Kasumi-1 (cell line): ENCODE data around the gene ANKRD33B.
A peak's percentile ranks its signal among the peaks of the same experiment; 100 is the strongest.

Source experiments
- DNase-seq, 2 experiments: peaks; one replicate each; lab custom pipeline; 2025; lab: John Stamatoyannopoulos, UW

The ANKRD33B gene

DNA sequence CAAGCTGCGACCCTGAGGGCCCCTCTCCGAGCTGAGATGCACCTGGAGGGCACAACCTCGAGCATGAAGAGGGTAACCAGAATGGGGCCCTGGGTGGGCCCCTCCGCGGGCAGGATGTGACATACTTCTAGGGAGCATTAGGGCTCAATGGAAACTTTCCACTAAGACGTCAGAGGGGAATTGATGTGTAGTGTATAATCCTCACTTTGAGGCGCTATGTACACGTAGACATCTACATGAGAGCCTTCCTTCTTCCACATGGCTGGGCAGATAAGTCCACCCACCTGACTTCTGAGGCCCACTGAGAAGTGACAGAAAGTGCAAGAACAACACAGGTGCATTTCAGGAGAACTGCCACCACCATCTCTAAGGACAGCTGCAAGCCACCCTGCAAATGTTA lies 136.1 kb downstream of the ANKRD33B start:
- DNase-seq: no peak

- no peak for DNase-seq
Observed at GRCh38 chr5:10700516-10700915, 136.6 kb downstream of the ANKRD33B start.

DNA sequence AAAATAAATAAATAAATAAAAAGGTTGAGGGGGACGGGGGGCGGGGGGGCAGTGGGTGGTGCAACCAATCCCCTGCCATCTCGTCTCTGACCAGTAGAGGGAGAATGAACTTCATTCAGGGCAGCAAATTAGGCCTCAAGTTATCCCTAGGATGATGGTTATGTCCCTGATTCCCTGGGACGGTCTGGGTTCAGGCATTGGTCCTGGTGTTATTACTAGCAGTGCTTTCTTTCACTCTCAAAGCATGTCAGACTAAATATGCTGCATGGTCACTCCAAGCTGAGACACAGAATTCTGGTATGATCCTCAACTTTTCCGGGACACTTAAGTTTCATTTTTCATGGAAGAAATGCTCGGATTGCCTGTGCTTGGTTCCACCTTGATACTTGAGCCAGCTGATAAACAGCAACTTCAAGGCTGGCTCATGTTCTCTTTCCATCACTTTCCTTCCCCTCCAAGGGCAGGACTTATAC lies 137.7 kb downstream of the ANKRD33B start:
- DNase-seq: peak; percentile 27 to 59

- DNase-seq: no peak
Observed at GRCh38 chr5:10702040-10702629, 138.3 kb downstream of the ANKRD33B start.

DNA sequence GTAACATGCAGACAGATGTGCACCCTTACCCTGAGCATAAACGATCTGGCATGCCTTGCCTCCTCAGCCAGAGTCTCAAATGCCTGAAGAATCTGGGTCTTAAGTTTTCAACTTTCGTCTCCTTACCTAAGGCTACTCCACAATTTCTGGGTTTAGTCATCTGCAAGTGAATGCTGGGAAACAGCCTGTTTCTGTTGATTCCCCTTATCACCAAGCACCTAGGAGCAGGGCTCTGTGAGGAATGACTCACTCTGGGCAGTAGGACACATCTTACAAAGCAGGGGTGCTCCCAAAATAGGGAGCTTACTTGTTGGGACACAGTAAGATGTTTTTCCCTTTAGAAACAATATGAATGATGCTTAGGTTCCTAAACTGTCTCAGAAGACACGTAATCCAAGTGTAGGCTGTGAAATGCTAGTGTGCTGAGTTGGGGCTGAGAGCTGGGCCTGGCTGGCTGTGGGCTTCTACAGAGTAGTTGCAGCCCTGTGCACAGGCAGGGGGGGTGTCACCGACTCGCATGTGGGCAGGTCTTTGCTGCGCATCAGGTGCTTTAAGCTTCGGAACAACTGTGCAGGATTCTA lies 139.1 kb downstream of the ANKRD33B start:
- no peak for DNase-seq

GRCh38 chr5:10703676-10704075 lies 139.8 kb downstream of the ANKRD33B start:
- DNase-seq: no peak

DNA sequence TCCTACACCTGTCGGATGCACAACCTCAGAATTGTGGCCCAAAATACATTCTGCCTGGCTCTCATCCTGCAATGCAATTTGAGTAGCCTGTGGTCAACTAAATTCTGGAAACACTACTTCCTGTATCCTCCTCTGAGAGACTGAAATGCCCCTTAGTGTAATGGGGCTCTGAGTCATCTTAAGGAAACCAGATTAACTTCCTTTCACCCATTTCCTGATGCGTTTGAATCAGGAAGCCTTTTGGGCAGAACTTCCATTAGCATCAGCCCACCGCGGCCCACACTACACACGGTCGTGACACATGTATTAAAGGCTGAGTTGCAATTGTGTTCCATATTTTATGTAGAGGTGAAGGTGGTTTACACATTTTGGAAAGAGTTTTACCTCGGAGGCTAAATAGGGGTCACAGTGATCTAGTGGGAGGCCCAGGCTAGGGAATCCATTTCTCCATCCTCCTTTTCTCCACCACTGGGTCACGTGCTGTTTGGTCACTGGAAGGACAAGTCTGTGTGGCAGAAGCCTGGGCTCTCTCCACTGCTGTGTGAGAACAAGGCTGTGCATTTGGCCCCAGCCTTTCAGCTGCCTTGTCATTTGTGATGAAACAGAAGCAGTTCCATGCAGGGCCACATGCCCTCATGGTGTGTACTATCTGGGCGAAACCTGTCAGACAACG lies 141.2 kb downstream of the ANKRD33B start:
- DNase-seq: peak; percentile 87 to 88

DNA sequence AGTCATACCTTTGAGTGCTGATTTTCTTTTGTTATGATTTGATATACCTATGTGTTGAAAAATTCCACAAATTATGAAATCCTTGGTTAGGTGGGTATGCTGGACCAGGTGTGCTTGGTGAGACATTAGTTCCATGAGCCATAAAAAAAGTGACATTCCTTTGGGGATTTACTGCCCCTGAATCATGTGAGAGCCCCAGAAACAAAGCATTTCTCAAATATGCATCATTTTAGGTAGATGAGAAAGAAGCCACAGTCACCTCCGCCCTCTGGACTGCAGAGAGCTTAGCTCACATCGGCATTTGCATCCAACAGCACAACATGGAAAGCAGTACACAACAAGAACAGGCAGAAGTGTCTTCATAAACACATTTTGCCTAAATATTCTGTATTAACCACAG lies 141.9 kb downstream of the ANKRD33B start:
- no peak for DNase-seq

- DNase-seq: no peak
Observed at GRCh38 chr5:10706326-10706725, 142.5 kb downstream of the ANKRD33B start.
